ENCODE data around the gene FAM237A. TPM values are rescaled to one million over a fixed set of nuclear protein-coding genes. Genes with fewer than 3 reads are reported as not detected.

The FAM237A gene
- total RNA-seq, 4 donors from 2014 or later = not detected

GRCh38 chr2:206683546-206683945 is 41.3 kb downstream of the FAM237A start:
- no peak for DNase-seq
- WGBS, 2 donors = 84 to 87% methylated on average over 4 of the region's 4 CpGs

GRCh38 chr2:206688453-206688852 is 46.2 kb downstream of the FAM237A start:
- no peak for TF ChIP-seq CTCF (IDR thresholded peaks at IDR 0.05)
- TF ChIP-seq POLR2A (IDR thresholded peaks at IDR 0.05) = no peak
- Histone ChIP-seq H3K27me3 (peaks cover 0 to 6% (median 0%) of the 10 kb centered on the region in 4 donors), H3K9me3 (no peaks in the 10 kb centered on the region), H3K27ac (no peak overlapping the region), H3K36me3 (no peaks in the 10 kb centered on the region), H3K4me3 (no peak overlapping the region), H3K4me1 (no peaks in the 10 kb centered on the region)
- intact Hi-C loops (cut with DNase I) = no loop called here
- 63 to 66% methylated on average over 2 of the region's 2 CpGs for WGBS, 2 donors
- DNase-seq = no peak

More at GRCh38 chr2:206683546-206683945, 41.3 kb downstream of the FAM237A start:
- Histone ChIP-seq H3K27ac (no peak overlapping the region), H3K27me3 (peaks cover 0 to 6% (median 0%) of the 10 kb centered on the region in 4 donors), H3K4me1 (no peaks in the 10 kb centered on the region), H3K4me3 (no peak overlapping the region), H3K9me3 (no peaks in the 10 kb centered on the region), H3K36me3 (no peaks in the 10 kb centered on the region)
- intact Hi-C loops (cut with DNase I) = no loop called here
- no peak for TF ChIP-seq POLR2A (IDR thresholded peaks at IDR 0.05)
- no peak for TF ChIP-seq CTCF (IDR thresholded peaks at IDR 0.05)

GRCh38 chr2:206688990-206689389 is 46.7 kb downstream of the FAM237A start:
- intact Hi-C loops (cut with DNase I) = no loop called here
- 44 to 48% methylated on average over 1 of the region's 1 CpG for WGBS, 2 donors
- TF ChIP-seq POLR2A (IDR thresholded peaks at IDR 0.05) (no peak), CTCF (IDR thresholded peaks at IDR 0.05) (no peak)
- Histone ChIP-seq H3K36me3 (no peaks in the 10 kb centered on the region), H3K4me1 (no peaks in the 10 kb centered on the region), H3K27ac (no peak overlapping the region), H3K4me3 (no peak overlapping the region), H3K27me3 (peaks cover 0 to 6% (median 0%) of the 10 kb centered on the region in 4 donors), H3K9me3 (no peaks in the 10 kb centered on the region)
- DNase-seq = no peak

GRCh38 chr2:206692971-206693370 is 50.7 kb downstream of the FAM237A start:
- Histone ChIP-seq H3K4me3 (no peak overlapping the region), H3K27ac (no peak overlapping the region), H3K36me3 (no peaks in the 10 kb centered on the region), H3K9me3 (no peaks in the 10 kb centered on the region), H3K4me1 (no peaks in the 10 kb centered on the region), H3K27me3 (no peaks in the 10 kb centered on the region)
- TF ChIP-seq CTCF (IDR thresholded peaks at IDR 0.05) = no peak
- no peak for DNase-seq
- WGBS, 2 donors = 80 to 81% methylated on average over 7 of the region's 7 CpGs
- intact Hi-C loops (cut with DNase I) = loop anchor here (5.0 to 10.0 kb wide), 2 partner anchors 92 to 784 kb away; no protein-coding TSS in a partner anchor

GRCh38 chr2:206693399-206694137 is 51.3 kb downstream of the FAM237A start:
- no peaks in the 10 kb centered on the region for H3K4me1 ChIP-seq
- WGBS, 2 donors = 23 to 37% methylated on average over 5 of the region's 5 CpGs
- TF ChIP-seq POLR2A (IDR thresholded peaks at IDR 0.05) (no peak), CTCF (IDR thresholded peaks at IDR 0.05) (peak; percentile 48 to 72 (median 57))
- no peaks in the 10 kb centered on the region for H3K9me3 ChIP-seq
- H3K27ac ChIP-seq = no peak overlapping the region
- H3K36me3 ChIP-seq = no peaks in the 10 kb centered on the region
- no peaks in the 10 kb centered on the region for H3K27me3 ChIP-seq
- intact Hi-C loops (cut with DNase I) = loop anchor here (5.0 to 10.0 kb wide), 2 partner anchors 91 to 784 kb away; no protein-coding TSS in a partner anchor
- no peak for DNase-seq
- no peak overlapping the region for H3K4me3 ChIP-seq

All from esophagus squamous epithelium (tissue), 5 donors.